Smooth muscle cell (in vitro differentiated cells): Measurements from ENCODE around the gene MAD1L1. TPM values are rescaled to one million over a fixed set of nuclear protein-coding genes. Genes with fewer than 3 reads are reported as not detected.

Experiments
- DNase-seq: peaks from one replicate; lab custom pipeline; 2025; ENCODE audit not compliant: unreplicated experiment; lab: John Stamatoyannopoulos, UW
- H2AFZ ChIP-seq: fragments of 200-600 bp; sonication (generic); 2 replicates; pipeline ENCODE4 v1.6.0; 2016; ENCODE audit warnings: antibody characterized with exemption, low read depth, mild to moderate bottlenecking
- H3F3A ChIP-seq: fragments of 200-600 bp; sonication (generic); 2 replicates; pipeline ENCODE4 v1.6.0; 2017; ENCODE audit warnings: antibody characterized with exemption, low read depth
- H3K27ac ChIP-seq: fragments of 200-600 bp; sonication (generic); 2 replicates; pipeline ENCODE4 v1.5.1; 2016; ENCODE audit warnings: low read depth, mild to moderate bottlenecking
- H3K27me3 ChIP-seq: fragments of 200-600 bp; sonication (generic); 2 replicates; pipeline ENCODE4 v1.6.1; 2016; ENCODE audit warnings: low read depth, mild to moderate bottlenecking
- H3K36me3 ChIP-seq: fragments of 200-600 bp; sonication (generic); 2 replicates; pipeline ENCODE4 v1.5.1; 2016; ENCODE audit warnings: low read depth
- H3K4me1 ChIP-seq: fragments of 200-600 bp; sonication (generic); 2 replicates; pipeline ENCODE4 v1.5.1; 2016; ENCODE audit warnings: low read depth
- H3K4me2 ChIP-seq: fragments of 200-600 bp; sonication (generic); 2 replicates; pipeline ENCODE4 v1.6.0; 2016; ENCODE audit warnings: mild to moderate bottlenecking
- H3K4me3 ChIP-seq: fragments of 200-600 bp; sonication (generic); 2 replicates; pipeline ENCODE4 v1.5.1; 2016; ENCODE audit warnings: mild to moderate bottlenecking
- H3K79me2 ChIP-seq: fragments of 200-600 bp; sonication (generic); 2 replicates; pipeline ENCODE4 v1.6.0; 2016; ENCODE audit warnings: low read depth, mild to moderate bottlenecking
- H3K9ac ChIP-seq: fragments of 200-600 bp; sonication (generic); 2 replicates; pipeline ENCODE4 v1.6.0; 2016; ENCODE audit warnings: low read depth
- H3K9me3 ChIP-seq: fragments of 200-600 bp; sonication (generic); replicated peaks from 2 replicates; pipeline ENCODE4 v1.5.1; 2016; ENCODE audit warnings: low read depth
- H4K20me1 ChIP-seq: fragments of 200-600 bp; sonication (generic); 2 replicates; pipeline ENCODE4 v1.6.0; 2016; ENCODE audit warnings: low read depth
- WGBS: methylation state at CpG from one replicate; pipeline ENCODE4 v1.1.7; 2016; ENCODE audit warnings: low lambda C conversion rate; 5-methylcytosine and 5-hydroxymethylcytosine counted together
- polyA plus RNA-seq: library from polyadenylated mRNA; unstranded; fragments of >200 nt; fragmentation: Nextera tagmentation; extraction: Ambion mirVana; gene quantifications from 2 replicates; pipeline ENCODE4 v1.2.1, GENCODE V29; 2016
- total RNA-seq: library from RNA; depleted of rRNA; stranded (reverse); fragments of >200 nt; gene quantifications from 2 replicates; pipeline ENCODE4 v1.2.3, GENCODE V29; 2014
- TF ChIP-seq, protein P1 (sequence below): fragments of 200-600 bp; sonication (generic); IDR thresholded peaks from 2 replicates; pipeline ENCODE4 v1.5.1; 2017; ENCODE audit warnings: borderline replicate concordance, mild to moderate bottlenecking, antibody characterized with exemption; ENCODE audit not compliant: insufficient read depth, poor library complexity, severe bottlenecking

MAD1L1 gene
- total and polyA plus RNA-seq, 2 experiments from 2014 or later = 33.4 to 60.7 TPM

DNA sequence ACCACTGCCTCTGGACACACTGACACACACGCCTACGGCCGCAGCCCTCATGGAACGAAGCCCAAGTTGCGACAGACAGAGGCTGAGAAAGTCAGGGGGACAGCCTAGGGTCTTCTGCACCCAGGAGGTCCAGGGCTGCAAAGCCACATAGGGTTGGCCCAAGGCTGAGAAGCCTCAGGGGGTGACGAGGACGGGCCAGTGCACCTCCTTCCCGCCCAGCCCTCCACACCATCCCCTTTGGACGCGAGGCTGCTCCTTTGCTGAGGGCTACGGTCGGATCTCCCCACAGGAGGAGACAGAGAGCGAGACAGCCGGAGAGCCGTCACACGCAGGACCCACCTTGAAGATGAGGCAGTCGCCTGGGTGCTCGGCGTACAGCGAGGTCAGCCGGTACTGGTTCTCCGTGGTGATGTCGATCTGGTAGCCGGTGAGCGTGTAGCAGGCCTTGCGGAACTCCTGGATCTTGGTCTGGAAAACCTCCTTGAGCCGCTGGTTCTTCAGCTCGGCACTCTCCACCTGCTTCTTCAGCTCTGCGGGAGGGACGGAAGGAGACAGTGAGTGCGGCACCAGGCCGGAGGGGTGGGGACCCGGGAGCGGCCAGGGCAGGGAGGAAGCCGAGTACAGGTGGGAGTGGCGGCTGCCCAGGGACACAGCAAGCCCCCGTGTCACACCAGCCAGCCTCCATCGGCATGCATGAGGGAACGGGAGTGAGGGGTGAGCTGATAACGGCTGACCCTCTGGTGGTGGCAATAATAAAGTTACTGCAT is 334.7 kb downstream of the MAD1L1 start:
- Histone ChIP-seq H3F3A (no peaks in the 10 kb centered on the region), H4K20me1 (no peaks in the 10 kb centered on the region), H2AFZ (no peak overlapping the region), H3K79me2 (no peaks in the 10 kb centered on the region), H3K4me3 (no peak overlapping the region), H3K27me3 (no peaks in the 10 kb centered on the region), H3K4me1 (no peaks in the 10 kb centered on the region), H3K27ac (no peak overlapping the region), H3K9ac (no peak overlapping the region), H3K36me3 (no peaks in the 10 kb centered on the region), H3K4me2 (no peak overlapping the region), H3K9me3 (no peaks in the 10 kb centered on the region)
- 95% methylated on average over 40 of the region's 40 CpGs for WGBS
- TF ChIP-seq, protein P1, sequence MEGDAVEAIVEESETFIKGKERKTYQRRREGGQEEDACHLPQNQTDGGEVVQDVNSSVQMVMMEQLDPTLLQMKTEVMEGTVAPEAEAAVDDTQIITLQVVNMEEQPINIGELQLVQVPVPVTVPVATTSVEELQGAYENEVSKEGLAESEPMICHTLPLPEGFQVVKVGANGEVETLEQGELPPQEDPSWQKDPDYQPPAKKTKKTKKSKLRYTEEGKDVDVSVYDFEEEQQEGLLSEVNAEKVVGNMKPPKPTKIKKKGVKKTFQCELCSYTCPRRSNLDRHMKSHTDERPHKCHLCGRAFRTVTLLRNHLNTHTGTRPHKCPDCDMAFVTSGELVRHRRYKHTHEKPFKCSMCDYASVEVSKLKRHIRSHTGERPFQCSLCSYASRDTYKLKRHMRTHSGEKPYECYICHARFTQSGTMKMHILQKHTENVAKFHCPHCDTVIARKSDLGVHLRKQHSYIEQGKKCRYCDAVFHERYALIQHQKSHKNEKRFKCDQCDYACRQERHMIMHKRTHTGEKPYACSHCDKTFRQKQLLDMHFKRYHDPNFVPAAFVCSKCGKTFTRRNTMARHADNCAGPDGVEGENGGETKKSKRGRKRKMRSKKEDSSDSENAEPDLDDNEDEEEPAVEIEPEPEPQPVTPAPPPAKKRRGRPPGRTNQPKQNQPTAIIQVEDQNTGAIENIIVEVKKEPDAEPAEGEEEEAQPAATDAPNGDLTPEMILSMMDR = no peak
- DNase-seq = no peak

DNA sequence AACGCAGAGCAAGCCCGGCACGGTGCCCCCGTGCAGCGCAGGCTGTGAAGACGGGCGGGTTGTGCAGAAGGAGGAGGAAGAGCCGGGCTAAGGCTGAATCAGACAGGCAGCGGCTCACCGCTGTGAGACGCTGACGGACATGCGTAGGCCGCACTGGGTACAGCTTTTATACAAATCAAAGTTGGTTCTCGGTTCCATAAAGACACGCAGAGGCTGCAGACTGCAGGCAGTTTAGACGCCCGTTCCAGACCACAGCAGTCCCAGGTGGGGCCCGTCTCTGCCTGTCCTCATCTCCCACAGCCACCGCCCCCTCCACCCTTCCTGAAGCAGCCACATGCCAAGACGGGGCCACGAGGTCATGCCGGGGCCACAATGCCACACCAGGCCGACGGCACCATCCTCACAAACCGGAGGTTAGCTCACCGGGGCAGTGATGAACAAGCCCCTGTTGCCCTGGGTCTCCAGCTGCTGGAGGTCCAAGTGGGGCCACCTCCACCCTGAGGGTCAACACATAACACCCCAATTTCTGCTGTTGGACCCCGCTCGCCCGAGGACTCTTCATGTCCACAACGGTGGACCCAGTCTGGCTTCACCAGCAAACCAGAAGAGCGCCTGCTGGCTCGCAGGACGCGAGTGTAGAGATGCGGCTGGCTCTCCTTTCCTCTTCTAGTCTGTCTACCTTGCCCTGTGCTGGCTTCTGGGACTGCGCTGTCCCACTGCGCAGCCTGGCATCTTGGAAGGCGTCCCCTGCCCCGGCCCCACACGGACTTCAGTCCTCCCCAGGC is 335.5 kb downstream of the MAD1L1 start:
- no peak for DNase-seq
- 94% methylated on average over 36 of the region's 41 CpGs for WGBS
- Histone ChIP-seq H3K9me3 (no peaks in the 10 kb centered on the region), H3K4me2 (no peak overlapping the region), H2AFZ (no peak overlapping the region), H3K79me2 (no peaks in the 10 kb centered on the region), H3K4me1 (no peaks in the 10 kb centered on the region), H3K27ac (no peak overlapping the region), H3K9ac (no peak overlapping the region), H4K20me1 (no peaks in the 10 kb centered on the region), H3K36me3 (no peaks in the 10 kb centered on the region), H3K4me3 (no peak overlapping the region), H3F3A (no peaks in the 10 kb centered on the region), H3K27me3 (no peaks in the 10 kb centered on the region)
- TF ChIP-seq, protein P1 = no peak

DNA sequence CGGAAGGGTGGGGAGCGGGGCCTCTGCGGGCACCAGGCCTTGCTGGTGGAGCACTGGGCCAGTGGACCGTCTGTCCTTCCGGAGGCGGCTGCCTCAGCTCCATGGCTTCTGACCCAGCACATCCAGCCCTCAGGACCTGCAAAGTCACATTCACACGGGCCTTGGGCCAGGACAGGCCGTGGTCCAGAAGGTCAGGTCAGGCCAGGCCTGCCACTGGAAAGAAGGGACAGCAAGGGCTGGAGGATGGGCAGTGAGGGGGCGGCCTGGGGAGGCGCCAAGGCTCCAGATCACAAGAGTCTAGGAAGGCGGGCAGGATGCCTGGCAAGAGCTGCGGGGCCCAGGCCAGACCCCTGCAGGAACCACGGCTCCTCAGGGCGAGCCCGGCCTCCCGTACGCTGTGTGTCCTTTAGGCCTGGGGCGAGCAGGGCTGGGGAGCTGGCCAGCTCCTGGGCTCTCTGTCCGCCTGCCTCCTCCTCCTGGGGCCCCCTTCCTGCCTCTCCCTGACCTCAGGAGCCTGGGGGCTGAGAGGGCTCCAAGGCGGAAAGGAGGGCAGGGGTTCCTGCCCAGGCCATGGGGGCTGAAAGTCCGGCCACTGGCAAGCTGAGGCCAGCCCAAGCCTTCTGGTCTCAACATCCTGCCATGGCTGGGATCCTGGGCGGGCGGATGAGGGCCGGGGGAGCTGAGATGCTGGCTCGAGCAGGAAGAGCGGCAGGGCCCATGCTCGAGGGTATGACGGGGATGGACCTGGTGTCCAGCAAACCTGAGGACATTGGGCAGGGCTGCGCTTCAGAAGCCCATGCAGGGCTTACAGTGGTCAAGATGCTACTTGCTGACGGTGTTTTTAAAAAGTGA is 336.9 kb downstream of the MAD1L1 start:
- Histone ChIP-seq H3K4me2 (no peak overlapping the region), H3K36me3 (no peaks in the 10 kb centered on the region), H3F3A (no peaks in the 10 kb centered on the region), H3K9me3 (no peaks in the 10 kb centered on the region), H3K4me1 (no peaks in the 10 kb centered on the region), H3K9ac (no peak overlapping the region), H3K27me3 (no peaks in the 10 kb centered on the region), H3K79me2 (no peaks in the 10 kb centered on the region), H2AFZ (no peak overlapping the region), H3K27ac (no peak overlapping the region), H3K4me3 (no peak overlapping the region), H4K20me1 (no peaks in the 10 kb centered on the region)
- TF ChIP-seq, protein P1 = no peak
- WGBS = 94% methylated on average over 29 of the region's 30 CpGs
- no peak for DNase-seq
